A549 (cell line): ENCODE measurements around the gene DECR2. TPM values are rescaled to one million over a fixed set of nuclear protein-coding genes. Genes with fewer than 3 reads are reported as not detected.

Source experiments
- ATOH8 ChIP-seq: fragments of 250-450 bp; sonication (Bioruptor Pico); IDR thresholded peaks from 2 replicates; pipeline ENCODE4 v1.5.0; 2020; ENCODE audit warnings: low read depth, mild to moderate bottlenecking, moderate library complexity
- BCL3 ChIP-seq: fragments of >200 bp; sonication (Bioruptor Twin); formaldehyde crosslinking; IDR thresholded peaks from 3 replicates; pipeline ENCODE4 v1.6.1; 2016
- BHLHE40 ChIP-seq: IDR thresholded peaks from 2 replicates; pipeline ENCODE4 v1.6.1; 2012; ENCODE audit warnings: low read depth, low read length, inconsistent platforms
- CBX8 ChIP-seq: fragments of 200-600 bp; sonication (generic); IDR thresholded peaks from 2 replicates; pipeline ENCODE4 v1.6.1; 2016
- CEBPB ChIP-seq, 2 experiments: fragments of >200 bp in 1 of 2; sonication (Bioruptor Twin) in 1 of 2; formaldehyde crosslinking in 1 of 2; IDR thresholded peaks; 2 replicates each; pipeline ENCODE4 v1.6.1; 2012 to 2016
- E2F6 ChIP-seq: IDR thresholded peaks from 2 replicates; pipeline ENCODE4 v1.6.1; 2012; ENCODE audit warnings: low read depth, borderline replicate concordance
- EHF ChIP-seq: fragments of 250-450 bp; sonication (Bioruptor Pico); IDR thresholded peaks from 2 replicates; pipeline ENCODE4 v1.5.0; 2020; ENCODE audit warnings: mild to moderate bottlenecking
- EHMT2 ChIP-seq: fragments of 200-600 bp; sonication (generic); IDR thresholded peaks from 2 replicates; pipeline ENCODE4 v1.6.1; 2016; ENCODE audit warnings: antibody characterized with exemption, low read depth, mild to moderate bottlenecking, moderate library complexity
- ELK1 ChIP-seq: fragments of 150-350 bp; IDR thresholded peaks from 2 replicates; pipeline ENCODE4 v1.6.1; 2014; ENCODE audit warnings: low read depth, mild to moderate bottlenecking, low read length
- EP300 ChIP-seq, 2 experiments: fragments of >200 bp; sonication (Bioruptor Twin); formaldehyde crosslinking; IDR thresholded peaks; 2 replicates in 1 of 2; 3 replicates in 1 of 2; pipeline ENCODE4 v1.6.1; 2016 to 2017
- FOSB ChIP-seq: fragments of 250-450 bp; sonication (Bioruptor Pico); IDR thresholded peaks from 2 replicates; pipeline ENCODE4 v1.5.0; 2020; ENCODE audit warnings: mild to moderate bottlenecking, moderate library complexity
- FOSL2 ChIP-seq, 2 experiments: fragments of 450-650 bp in 1 of 2; fragments of >200 bp in 1 of 2; sonication (Bioruptor Twin) in 1 of 2; formaldehyde crosslinking; IDR thresholded peaks; 2 replicates each; pipeline versions ENCODE4 v1.5.0 to v1.6.1; 2016 to 2020; ENCODE audit warnings: mild to moderate bottlenecking in 1 of 2, moderate library complexity in 1 of 2
- GATA3 ChIP-seq: IDR thresholded peaks from 2 replicates; pipeline ENCODE4 v1.6.1; 2012; ENCODE audit warnings: borderline replicate concordance
- HEYL ChIP-seq: fragments of 250-450 bp; sonication (Bioruptor Pico); IDR thresholded peaks from 2 replicates; pipeline ENCODE4 v1.8.0; 2021; ENCODE audit warnings: mild to moderate bottlenecking, moderate library complexity
- HMGXB4 ChIP-seq: fragments of 250-450 bp; sonication (Bioruptor Pico); IDR thresholded peaks from 2 replicates; pipeline ENCODE4 v1.5.0; 2021; ENCODE audit warnings: mild to moderate bottlenecking, moderate library complexity, borderline replicate concordance
- HOXA7 ChIP-seq: fragments of 250-450 bp; sonication (Bioruptor Pico); IDR thresholded peaks from 2 replicates; pipeline ENCODE4 v1.5.0; 2020; ENCODE audit warnings: mild to moderate bottlenecking, moderate library complexity
- HOXB13 ChIP-seq: fragments of 250-450 bp; sonication (Bioruptor Pico); IDR thresholded peaks from 2 replicates; pipeline ENCODE4 v1.5.0; 2020; ENCODE audit warnings: low read depth, mild to moderate bottlenecking, moderate library complexity
- JUN ChIP-seq, 2 experiments: fragments of >200 bp; sonication (Bioruptor Twin); formaldehyde crosslinking; IDR thresholded peaks; 2 replicates in 1 of 2; 3 replicates in 1 of 2; pipeline ENCODE4 v1.6.1; 2016 to 2017
- JUNB ChIP-seq: fragments of >200 bp; sonication (Bioruptor Twin); formaldehyde crosslinking; IDR thresholded peaks from 2 replicates; pipeline ENCODE4 v1.6.1; 2016
- KDM5A ChIP-seq: fragments of 200-600 bp; sonication (generic); IDR thresholded peaks from 2 replicates; pipeline ENCODE4 v1.6.1; 2016; ENCODE audit warnings: antibody characterized with exemption, mild to moderate bottlenecking
- MAX ChIP-seq: IDR thresholded peaks from 2 replicates; pipeline ENCODE4 v1.6.1; 2012
- NFE2L2 ChIP-seq: fragments of 150-350 bp; conservative IDR thresholded peaks from 2 replicates; pipeline ENCODE4 v1.6.1; 2014; ENCODE audit warnings: low read length
- PHF8 ChIP-seq: fragments of 200-600 bp; sonication (generic); IDR thresholded peaks from 2 replicates; pipeline ENCODE4 v1.6.1; 2016; ENCODE audit warnings: low read depth, mild to moderate bottlenecking, antibody characterized with exemption, moderate library complexity, borderline replicate concordance
- POLR2AphosphoS2 ChIP-seq: conservative IDR thresholded peaks from 2 replicates; pipeline ENCODE4 v1.6.1; 2012; ENCODE audit warnings: low read length, improper control_type of control experiment, inconsistent platforms
- RAD21 ChIP-seq, 2 experiments: fragments of >200 bp in 1 of 2; sonication (Bioruptor Twin) in 1 of 2; formaldehyde crosslinking in 1 of 2; IDR thresholded peaks in 1 of 2; conservative IDR thresholded peaks in 1 of 2; 2 replicates in 1 of 2; 3 replicates in 1 of 2; pipeline ENCODE4 v1.6.1; 2012 to 2018; ENCODE audit warnings: inconsistent platforms in 1 of 2
- RNF2 ChIP-seq: fragments of 200-600 bp; sonication (generic); IDR thresholded peaks from 2 replicates; pipeline ENCODE4 v1.6.1; 2016; ENCODE audit warnings: low read depth, mild to moderate bottlenecking, antibody characterized with exemption, moderate library complexity, borderline replicate concordance
- SMC3 ChIP-seq: fragments of >200 bp; sonication (Bioruptor Twin); formaldehyde crosslinking; IDR thresholded peaks from 3 replicates; pipeline ENCODE4 v1.6.1; 2018; ENCODE audit warnings: inconsistent platforms
- TFCP2L1 ChIP-seq: fragments of 250-450 bp; sonication (Bioruptor Pico); IDR thresholded peaks from 2 replicates; pipeline ENCODE4 v1.5.0; 2021; ENCODE audit warnings: mild to moderate bottlenecking
- ZNF302 ChIP-seq: fragments of 250-450 bp; sonication (Bioruptor Pico); IDR thresholded peaks from 2 replicates; pipeline ENCODE4 v1.9.0; 2021; ENCODE audit warnings: inconsistent platforms, mild to moderate bottlenecking, moderate library complexity
- ZSCAN20 ChIP-seq: fragments of 250-450 bp; sonication (Bioruptor Pico); IDR thresholded peaks from 2 replicates; pipeline ENCODE4 v1.8.0; 2022; ENCODE audit warnings: mild to moderate bottlenecking, moderate library complexity
- polyA plus RNA-seq, 4 experiments: library from polyadenylated mRNA; depleted of rRNA in 3 of 4; stranded (reverse); fragments of >200 nt; fragmentation: RNase III in 1 of 4; extraction: RNeasy Plus Mini Kit Qiagen cat#74134 plus additional on column Dnase treatment in 1 of 4; gene quantifications; 2 replicates in 3 of 4; 3 replicates in 1 of 4; pipeline ENCODE4 v1.2.3, GENCODE V29; 2011 to 2017

Gene DECR2
- polyA plus RNA-seq, 2 of the 4 experiments (the other 2 are of a cell fraction) = 15.5 to 34.2 TPM

- TF ChIP-seq HOXB13 = no peak
- no peak for TF ChIP-seq FOSB (CRISPR knock-in tag)
- TF ChIP-seq MAX = no peak
- TF ChIP-seq TFCP2L1 (CRISPR knock-in tag) = no peak
- TF ChIP-seq KDM5A = no peak
- 0 out of 3 replicates have a peak, but pooled peaks have one; percentile 38 for TF ChIP-seq BCL3
- no peak for TF ChIP-seq EP300 (IDR thresholded peaks at IDR 0.05)
- no peak for TF ChIP-seq HEYL (CRISPR knock-in tag)
- TF ChIP-seq RAD21 (conservative IDR thresholded peaks at IDR 0.05 in 1 of 2, IDR thresholded peaks at IDR 0.05 in 1 of 2) = peak; percentile 32 to 65; a peak in 4 of 5 replicates
- no peak for TF ChIP-seq JUNB
- no peak for TF ChIP-seq EHF (CRISPR knock-in tag)
- TF ChIP-seq EHMT2 = no peak
- no peak for TF ChIP-seq CBX8
- no peak for TF ChIP-seq BHLHE40
- no peak for TF ChIP-seq ZSCAN20
- TF ChIP-seq ATOH8 (CRISPR knock-in tag) = no peak
- TF ChIP-seq JUN (IDR thresholded peaks at IDR 0.05) = peak in 1 of 2 experiments; percentile 34; a peak in 2 of 5 replicates
- no peak for TF ChIP-seq GATA3
- TF ChIP-seq SMC3 = peak; percentile 54
- TF ChIP-seq CEBPB (IDR thresholded peaks at IDR 0.05) = no peak
- TF ChIP-seq ZNF302 (CRISPR knock-in tag) = no peak
- no peak for TF ChIP-seq E2F6
- no peak for TF ChIP-seq FOSL2 (IDR thresholded peaks at IDR 0.05)
- TF ChIP-seq FOSL2 (CRISPR knock-in tag; IDR thresholded peaks at IDR 0.05) = no peak
- TF ChIP-seq HMGXB4 (CRISPR knock-in tag) = no peak
- TF ChIP-seq PHF8 = peak; percentile 53; the same call in 1 of the 2 replicates
- no peak for TF ChIP-seq ELK1
- no peak for TF ChIP-seq HOXA7 (CRISPR knock-in tag)
- no peak for TF ChIP-seq NFE2L2
- no peak for TF ChIP-seq RNF2
- TF ChIP-seq POLR2AphosphoS2 = no peak
- TF ChIP-seq, all 56 proteins: peak for 7
These were observed 48.9 kb upstream of the DECR2 start, which contains the start of gene AXIN1 (continued) for GRCh38 chr16:352547-353403.
